KOPT-K1 (cell line): ENCODE data around the gene PINK1.
"Not testable (repeated sequence)": the region's sequence is repeated elsewhere in the genome, so short reads cannot be mapped to it uniquely, and the experiment has no call there.

Experiments
- H3K27ac ChIP-seq: fragments of 200-600 bp; sonication (generic); 2 replicates; pipeline ENCODE4 v1.5.1; 2016; ENCODE audit warnings: antibody characterized with exemption, mild to moderate bottlenecking, low read depth, low read length; ENCODE audit not compliant: poor library complexity, severe bottlenecking
- H3K36me3 ChIP-seq: fragments of 200-600 bp; sonication (generic); 2 replicates; pipeline ENCODE4 v1.5.1; 2017; ENCODE audit warnings: antibody characterized with exemption, mild to moderate bottlenecking, low read length, moderate library complexity; ENCODE audit not compliant: insufficient read depth
- H3K9me3 ChIP-seq: fragments of 200-600 bp; sonication (generic); 2 replicates; pipeline ENCODE4 v1.5.1; 2017; ENCODE audit warnings: antibody characterized with exemption, low read length, mild to moderate bottlenecking; ENCODE audit not compliant: insufficient read depth, poor library complexity, severe bottlenecking

The PINK1 gene

DNA sequence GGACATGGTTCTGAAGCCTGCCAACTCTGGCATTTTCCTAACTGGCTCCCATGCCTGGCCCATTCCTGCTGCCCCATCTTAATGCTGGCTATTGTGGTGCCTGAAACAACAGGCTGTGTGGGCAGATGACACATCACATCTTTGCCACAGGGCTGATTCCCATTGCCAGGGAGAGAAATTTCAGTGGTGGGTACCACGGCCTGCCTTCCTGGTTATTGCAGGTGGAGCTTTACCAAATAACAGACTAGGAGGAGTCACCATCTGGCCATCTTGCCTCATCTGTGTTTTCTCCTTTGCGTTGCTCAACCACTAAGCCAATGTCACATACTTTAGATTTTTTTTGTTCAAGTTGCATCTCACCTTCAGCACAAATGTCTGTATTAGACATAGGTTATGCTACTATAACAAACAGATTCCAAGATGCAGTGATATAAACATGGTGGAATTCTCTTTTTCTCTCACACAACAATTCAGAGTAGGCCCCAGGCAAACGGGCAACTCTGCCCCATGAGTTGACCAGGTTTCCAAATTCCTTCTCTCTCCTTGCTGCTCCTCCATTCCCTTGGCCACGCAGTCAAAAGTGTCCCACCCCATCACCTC, 30.3 kb upstream of the PINK1 start:
- Histone ChIP-seq H3K9me3 (no peaks in the 10 kb centered on the region), H3K36me3 (no peaks in the 10 kb centered on the region), H3K27ac (no peak overlapping the region)

DNA sequence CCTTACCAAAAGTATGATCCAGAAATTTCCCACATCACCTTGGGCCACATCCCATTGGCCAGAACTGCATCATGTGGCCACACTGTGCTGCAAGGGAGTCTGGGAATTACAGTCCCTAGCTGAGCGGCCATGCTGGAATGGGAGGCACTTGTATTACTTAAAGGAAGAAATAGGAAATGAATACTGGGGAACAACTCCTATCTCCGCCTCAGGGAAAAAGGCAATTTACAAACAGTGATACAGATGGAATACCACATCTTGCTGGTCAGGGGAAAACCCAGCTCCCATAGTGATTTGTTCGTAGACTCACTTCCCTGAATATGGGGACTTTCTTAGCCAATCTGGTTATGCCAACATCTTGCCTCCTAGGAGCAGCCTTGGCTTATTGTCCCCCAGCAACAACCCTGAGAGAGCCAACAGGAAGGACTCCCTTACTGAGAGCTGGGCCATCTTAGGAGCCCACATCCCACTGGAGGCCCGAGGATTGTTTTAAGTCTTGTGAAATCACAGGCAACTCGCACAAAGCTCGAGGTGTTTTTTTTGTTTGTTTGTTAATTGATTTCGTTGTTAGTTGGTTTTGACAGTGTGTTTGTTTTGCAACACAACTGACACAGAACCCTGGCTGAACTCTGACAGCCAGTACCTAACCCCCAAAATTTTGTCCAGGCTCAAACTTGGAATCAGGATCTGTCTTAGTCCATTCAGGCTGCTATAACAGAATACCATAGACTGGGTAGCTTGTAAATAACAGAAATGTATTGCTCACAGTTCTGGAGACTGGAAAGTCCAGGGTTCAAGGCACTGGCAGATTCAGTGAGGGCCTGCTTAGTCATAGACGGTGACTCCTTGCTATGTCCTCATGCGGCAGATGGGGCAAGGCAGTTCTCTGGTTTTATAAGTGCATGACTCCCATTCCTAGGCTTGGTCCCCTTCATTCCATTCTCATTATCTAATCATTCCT, 29.5 kb upstream of the PINK1 start:
- Histone ChIP-seq H3K27ac (no peak overlapping the region), H3K9me3 (no peaks in the 10 kb centered on the region), H3K36me3 (no peaks in the 10 kb centered on the region)

DNA sequence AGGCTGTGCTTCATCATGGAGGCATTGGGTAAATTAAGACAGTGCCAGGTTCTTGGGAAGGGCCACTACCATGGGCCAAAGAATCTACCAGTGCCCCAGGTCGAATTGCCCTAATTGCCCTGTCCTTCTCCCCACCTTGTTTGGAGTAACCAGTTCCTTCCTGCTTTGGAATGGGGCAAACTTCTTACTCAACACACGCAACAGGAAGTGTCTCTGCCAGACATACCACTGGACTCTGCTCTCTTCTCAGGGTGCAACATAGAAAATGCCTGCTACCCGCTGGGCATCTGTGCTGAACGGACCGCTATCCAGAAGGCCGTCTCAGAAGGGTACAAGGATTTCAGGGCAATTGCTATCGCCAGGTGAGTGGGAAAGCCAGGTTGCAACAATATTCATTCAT, 28.6 kb upstream of the PINK1 start:
- no peaks in the 10 kb centered on the region for H3K36me3 ChIP-seq
- no peak overlapping the region for H3K27ac ChIP-seq
- H3K9me3 ChIP-seq, result no peaks in the 10 kb centered on the region

DNA sequence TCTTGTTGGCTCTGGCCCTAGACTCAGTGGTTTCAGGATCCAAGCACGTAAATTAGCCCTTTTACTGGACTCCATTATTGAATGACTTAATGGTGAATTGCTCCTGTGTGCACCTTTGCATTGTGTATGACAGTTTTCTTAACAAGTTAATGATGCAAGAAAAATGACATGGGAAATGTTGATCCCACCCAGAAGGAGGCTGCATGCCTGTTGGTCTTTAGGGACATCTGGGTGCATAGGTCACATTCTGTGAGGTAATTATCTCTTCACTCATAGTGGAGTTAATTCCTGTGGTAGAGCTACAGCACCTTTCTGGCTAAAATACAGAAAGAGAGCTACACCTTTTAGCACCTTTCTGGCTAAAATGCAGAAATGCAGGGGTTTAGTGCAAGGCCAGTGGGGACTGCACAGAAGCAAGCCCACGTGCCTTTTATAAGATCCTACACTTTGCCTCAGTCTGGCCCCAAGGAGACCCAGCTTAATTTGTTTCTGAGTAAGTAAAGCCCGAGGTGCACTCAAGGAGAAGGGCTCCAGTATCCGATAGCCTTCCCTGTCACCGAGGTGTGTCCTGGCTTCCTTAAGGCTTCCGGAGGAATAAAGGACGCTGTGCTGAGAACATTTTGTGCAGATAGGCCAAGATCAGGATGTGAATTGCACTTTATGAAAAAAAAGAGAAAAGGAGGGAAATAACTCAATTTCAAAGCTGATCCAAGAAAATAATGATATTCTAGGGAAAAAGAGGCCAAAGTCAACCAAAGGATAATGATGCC, 26.3 kb upstream of the PINK1 start:
- H3K36me3 ChIP-seq, H3K27ac ChIP-seq, H3K9me3 ChIP-seq: not testable (repeated sequence)

DNA sequence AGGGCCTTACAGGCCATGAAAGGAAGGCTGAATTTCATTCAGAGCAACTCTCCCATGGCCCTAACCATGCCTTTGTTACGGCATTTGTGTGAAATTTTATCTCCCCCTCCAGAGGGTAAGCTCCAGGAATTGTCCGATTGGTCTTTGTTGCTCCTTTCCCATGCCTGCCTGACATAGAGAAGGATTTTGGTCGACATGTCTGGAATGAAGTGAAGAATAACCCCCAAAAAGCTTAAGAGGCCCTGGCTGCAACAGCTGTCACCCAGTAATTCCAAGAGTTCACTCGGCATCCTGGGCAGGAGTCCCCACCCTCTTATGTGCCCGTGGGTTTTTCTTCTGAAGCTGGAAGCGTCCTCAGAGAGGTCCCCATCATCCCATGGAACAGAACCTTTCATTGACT, 23.7 kb upstream of the PINK1 start:
- H3K27ac ChIP-seq, result no peak overlapping the region
- no peaks in the 10 kb centered on the region for H3K9me3 ChIP-seq
- H3K36me3 ChIP-seq, result no peaks in the 10 kb centered on the region

- Histone ChIP-seq H3K36me3 (no peaks in the 10 kb centered on the region), H3K9me3 (no peaks in the 10 kb centered on the region), H3K27ac (no peak overlapping the region)
Observed at GRCh38 chr1:20610970-20611369, 22.3 kb upstream of the PINK1 start.

DNA sequence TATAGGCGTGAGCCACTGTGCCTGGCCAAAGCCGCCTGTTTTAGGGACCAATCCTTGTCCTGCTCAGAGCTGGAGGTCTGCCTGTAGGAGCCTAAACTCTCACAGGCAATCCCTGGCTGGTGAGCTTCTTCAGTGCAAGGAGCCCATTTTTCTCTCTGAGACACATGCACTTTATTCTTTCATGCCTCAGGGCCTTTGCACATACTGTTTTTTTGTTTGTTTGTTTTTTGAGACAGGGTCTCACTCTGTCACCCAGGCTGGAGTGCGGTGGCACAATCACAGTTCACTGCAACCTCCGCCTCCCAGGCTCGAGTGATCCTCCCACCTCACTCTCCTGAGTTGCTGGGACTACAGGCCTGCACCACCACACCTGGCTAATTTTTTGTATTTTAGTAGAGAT, 21.6 kb upstream of the PINK1 start:
- no peaks in the 10 kb centered on the region for H3K9me3 ChIP-seq
- no peak overlapping the region for H3K27ac ChIP-seq
- H3K36me3 ChIP-seq, result no peaks in the 10 kb centered on the region

DNA sequence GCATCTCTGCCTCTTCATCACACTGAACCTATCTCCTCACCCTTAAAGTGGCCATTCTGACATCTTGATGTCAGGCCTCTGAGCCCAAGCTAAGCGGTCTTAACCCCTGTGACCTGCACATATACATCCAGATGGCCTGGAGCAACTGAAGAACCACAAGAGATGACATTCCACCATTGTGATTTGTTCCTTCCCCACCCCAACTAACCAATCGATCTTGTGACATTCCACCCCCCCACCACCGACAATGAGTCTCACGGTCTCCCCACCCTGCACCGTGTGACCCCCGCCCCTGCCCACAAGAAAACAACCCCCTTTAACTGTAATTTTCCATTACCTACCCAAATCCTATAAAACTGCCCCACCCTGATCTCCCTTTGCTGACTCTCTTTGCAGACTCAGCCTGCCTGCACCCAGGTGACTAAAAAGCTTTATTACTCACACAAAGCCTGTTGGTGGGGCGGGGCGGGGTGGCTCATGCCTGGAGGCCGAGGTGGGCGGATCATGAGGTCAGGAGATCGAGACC, 21.0 kb upstream of the PINK1 start:
- no peak overlapping the region for H3K27ac ChIP-seq
- H3K9me3 ChIP-seq, result no peaks in the 10 kb centered on the region
- no peaks in the 10 kb centered on the region for H3K36me3 ChIP-seq

GRCh38 chr1:20614131-20614579, 19.1 kb upstream of the PINK1 start:
- Histone ChIP-seq H3K36me3 (no peaks in the 10 kb centered on the region), H3K9me3 (no peaks in the 10 kb centered on the region), H3K27ac (no peak overlapping the region)

DNA sequence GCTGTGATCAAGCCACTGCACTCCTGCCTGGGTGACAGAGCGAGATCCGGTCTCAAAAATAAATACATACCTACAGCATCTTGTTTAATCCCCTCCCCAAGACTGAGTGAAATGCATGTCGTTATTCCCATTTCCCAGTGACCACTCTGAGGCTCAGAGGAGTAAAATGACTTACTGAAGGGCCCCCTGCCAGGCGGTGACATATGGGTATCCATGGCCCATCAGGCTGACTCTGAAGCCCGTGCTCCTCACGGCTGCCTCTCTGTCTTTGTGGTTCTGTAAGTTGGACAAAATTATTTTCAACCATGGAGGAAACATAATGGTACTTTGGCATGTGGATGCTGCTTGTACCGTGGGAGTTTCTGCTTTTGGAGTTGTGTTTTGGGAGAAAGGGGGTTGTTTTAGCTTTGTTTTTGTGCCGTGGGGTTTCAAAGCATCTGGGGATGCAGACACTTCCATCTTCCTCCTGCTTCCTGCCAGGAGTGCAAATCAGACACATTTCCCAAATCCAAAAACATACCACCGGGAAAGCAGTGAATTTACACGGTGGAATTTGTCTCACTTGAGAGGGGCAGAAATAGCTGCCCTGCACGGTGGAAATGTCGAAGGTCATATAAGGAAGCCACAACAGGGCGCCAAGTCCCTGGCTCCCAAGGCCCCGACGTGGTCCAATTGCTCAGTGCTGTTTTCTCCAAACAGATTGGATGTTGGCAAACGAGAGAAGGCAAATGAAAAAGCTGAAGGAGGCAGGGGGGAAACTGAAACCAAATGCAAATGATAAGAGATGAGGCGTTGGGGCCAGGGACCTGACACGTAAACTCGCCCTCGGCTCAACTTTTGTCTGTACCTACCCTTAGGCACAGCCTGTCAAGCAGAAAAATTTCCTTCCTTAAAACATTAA, 17.1 kb upstream of the PINK1 start:
- Histone ChIP-seq H3K36me3 (no peaks in the 10 kb centered on the region), H3K27ac (no peak overlapping the region), H3K9me3 (no peaks in the 10 kb centered on the region)

- H3K27ac ChIP-seq, result no peak overlapping the region
- no peaks in the 10 kb centered on the region for H3K9me3 ChIP-seq
- H3K36me3 ChIP-seq, result no peaks in the 10 kb centered on the region
Observed at GRCh38 chr1:20616847-20617487, 16.3 kb upstream of the PINK1 start.

GRCh38 chr1:20618550-20618949, 14.7 kb upstream of the PINK1 start:
- Histone ChIP-seq H3K9me3 (no peaks in the 10 kb centered on the region), H3K36me3 (no peaks in the 10 kb centered on the region), H3K27ac (no peak overlapping the region)

DNA sequence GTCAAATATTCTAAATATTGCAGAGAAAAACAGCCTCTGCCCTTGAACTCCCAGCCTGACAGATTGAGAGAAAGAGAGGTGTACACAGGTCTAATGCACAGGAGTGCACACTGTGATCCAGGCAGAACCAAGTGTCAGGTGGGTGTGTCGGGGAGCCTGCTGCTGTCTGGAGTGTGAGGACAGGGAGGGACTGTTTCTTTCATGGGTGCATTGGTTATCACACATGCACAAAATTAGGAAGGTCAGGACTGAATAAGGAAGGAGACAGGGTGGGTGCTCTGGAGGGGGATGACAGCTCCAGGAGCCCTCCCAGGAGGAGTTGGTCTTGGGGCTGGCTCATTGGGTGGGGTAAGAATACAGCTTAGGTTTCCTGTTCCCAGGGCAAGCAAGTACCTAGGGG, 13.3 kb upstream of the PINK1 start:
- Histone ChIP-seq H3K27ac (no peak overlapping the region), H3K9me3 (no peaks in the 10 kb centered on the region), H3K36me3 (no peaks in the 10 kb centered on the region)

DNA sequence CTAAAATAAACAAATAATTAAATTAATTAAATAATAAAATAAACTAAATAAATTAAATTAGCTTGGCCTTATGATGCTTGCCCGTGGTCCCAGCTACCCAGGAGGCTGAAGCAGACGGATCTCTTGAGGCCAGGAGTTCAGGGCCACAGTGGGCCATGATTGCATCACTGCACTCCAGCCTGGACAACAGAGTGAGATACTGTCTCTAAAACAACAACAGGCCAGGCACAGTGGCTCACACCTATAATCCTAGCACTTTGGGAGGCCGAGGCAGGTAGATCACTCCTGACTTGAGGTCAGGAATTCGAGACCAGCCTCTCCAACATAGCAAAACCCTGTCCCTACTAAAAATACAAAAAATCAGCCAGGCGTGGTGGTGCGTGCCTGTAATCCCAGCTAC, 12.2 kb upstream of the PINK1 start:
- Histone ChIP-seq H3K27ac (no peak overlapping the region), H3K36me3 (no peaks in the 10 kb centered on the region), H3K9me3 (no peaks in the 10 kb centered on the region)
